Parathyroid adenoma (tissue), 2 donors: ENCODE data around the gene SHBG.
A peak's percentile ranks its signal among the peaks of the same experiment; 100 is the strongest.

Source experiments
- H2AFZ ChIP-seq: fragments of 300-600 bp; sonication (generic); one replicate; pipeline ENCODE4 v1.7.0; 2017; ENCODE audit warnings: antibody characterized with exemption, mild to moderate bottlenecking
- H3K27ac ChIP-seq: fragments of 300-600 bp; sonication (generic); one replicate; pipeline ENCODE4 v1.7.0; 2017
- H3K27me3 ChIP-seq: fragments of 300-600 bp; sonication (generic); one replicate; pipeline ENCODE4 v1.7.0; 2017; ENCODE audit warnings: low read length; ENCODE audit not compliant: control insufficient read depth, insufficient read depth
- H3K36me3 ChIP-seq: fragments of 300-600 bp; sonication (generic); one replicate; pipeline ENCODE4 v1.7.0; 2017; ENCODE audit warnings: low read length; ENCODE audit not compliant: control insufficient read depth, insufficient read depth
- H3K4me1 ChIP-seq: fragments of 300-600 bp; sonication (generic); one replicate; pipeline ENCODE4 v1.7.0; 2017; ENCODE audit warnings: control low read depth
- H3K4me2 ChIP-seq: fragments of 300-600 bp; sonication (generic); one replicate; pipeline ENCODE4 v1.7.0; 2017; ENCODE audit warnings: low read length
- H3K4me3 ChIP-seq: fragments of 300-600 bp; sonication (generic); one replicate; pipeline ENCODE4 v1.7.0; 2017; ENCODE audit warnings: low read depth, low read length
- H3K79me2 ChIP-seq: fragments of 300-600 bp; sonication (generic); one replicate; pipeline ENCODE4 v1.7.0; 2017; ENCODE audit warnings: control low read depth
- H3K9ac ChIP-seq: fragments of 300-600 bp; sonication (generic); one replicate; pipeline ENCODE4 v1.7.0; 2017; ENCODE audit warnings: mild to moderate bottlenecking
- H3K9me3 ChIP-seq: fragments of 300-600 bp; sonication (generic); one replicate; pipeline ENCODE4 v1.7.0; 2017; ENCODE audit warnings: low read length; ENCODE audit not compliant: control insufficient read depth
- CTCF ChIP-seq: fragments of 300-600 bp; sonication (generic); IDR thresholded peaks from one replicate; pipeline ENCODE4 v1.7.0; 2017; ENCODE audit warnings: antibody characterized with exemption, mild to moderate bottlenecking
- donor health status: primary hyperparathyroidism.

The SHBG gene

GRCh38 chr17:7611635-7612293, 18.2 kb upstream of the SHBG start:
- H3K36me3 ChIP-seq, result no peaks in the 10 kb centered on the region
- no peaks in the 10 kb centered on the region for H3K27me3 ChIP-seq
- TF ChIP-seq CTCF, result no peak
- no peak overlapping the region for H2AFZ ChIP-seq
- H3K4me3 ChIP-seq, result peak overlapping the region; percentile 45
- peak overlapping the region; percentile 52 for H3K4me2 ChIP-seq
- peaks cover 50% of the 10 kb centered on the region for H3K79me2 ChIP-seq
- no peak overlapping the region for H3K27ac ChIP-seq
- H3K9ac ChIP-seq, result no peak overlapping the region
- H3K9me3 ChIP-seq, result no peaks in the 10 kb centered on the region
- peaks cover 8% of the 10 kb centered on the region for H3K4me1 ChIP-seq

- Histone ChIP-seq H3K9ac (no peak overlapping the region), H2AFZ (no peak overlapping the region), H3K4me1 (peaks cover 8% of the 10 kb centered on the region), H3K9me3 (no peaks in the 10 kb centered on the region), H3K27me3 (no peaks in the 10 kb centered on the region), H3K79me2 (peaks cover 46% of the 10 kb centered on the region), H3K4me2 (peak overlapping the region; percentile 52), H3K4me3 (peak overlapping the region; percentile 45), H3K27ac (no peak overlapping the region), H3K36me3 (no peaks in the 10 kb centered on the region)
- TF ChIP-seq CTCF, result no peak
These were observed 17.7 kb upstream of the SHBG start for GRCh38 chr17:7612294-7612640.

- H3K27me3 ChIP-seq, result no peaks in the 10 kb centered on the region
- TF ChIP-seq CTCF, result no peak
- no peaks in the 10 kb centered on the region for H3K9me3 ChIP-seq
- peaks cover 43% of the 10 kb centered on the region for H3K79me2 ChIP-seq
- peak overlapping the region; percentile 80 for H3K27ac ChIP-seq
- no peaks in the 10 kb centered on the region for H3K36me3 ChIP-seq
- peak overlapping the region; percentile 84 for H3K4me3 ChIP-seq
- peak overlapping the region; percentile 45 for H2AFZ ChIP-seq
- H3K4me2 ChIP-seq, result peak overlapping the region; percentile 81
- peaks cover 8% of the 10 kb centered on the region for H3K4me1 ChIP-seq
- peak overlapping the region; percentile 39 for H3K9ac ChIP-seq
These were observed 16.0 kb upstream of the SHBG start for GRCh38 chr17:7613769-7614424.

- no peaks in the 10 kb centered on the region for H3K27me3 ChIP-seq
- peaks cover 8% of the 10 kb centered on the region for H3K4me1 ChIP-seq
- peak within 1 kb of the TSS; percentile 80 for H3K27ac ChIP-seq
- H3K79me2 ChIP-seq, result peaks cover 37% of the 10 kb centered on the region
- no peaks in the 10 kb centered on the region for H3K9me3 ChIP-seq
- TF ChIP-seq CTCF, result peak; percentile 88
- peak within 1 kb of the TSS; percentile 87 for H2AFZ ChIP-seq
- H3K9ac ChIP-seq, result peak within 1 kb of the TSS; percentile 39
- H3K36me3 ChIP-seq, result no peaks in the 10 kb centered on the region
- H3K4me3 ChIP-seq, result peak within 1 kb of the TSS; percentile 84
- peak within 1 kb of the TSS; percentile 81 for H3K4me2 ChIP-seq
These were observed 15.3 kb upstream of the SHBG start, which contains the start of gene FXR2 for GRCh38 chr17:7614425-7615264. FXR2 (minus strand) TSS chr17:7614897; CDS start chr17:7614532, 365 bp downstream.
